ENCODE results near the gene DCLK3. TPM values are rescaled to one million over a fixed set of nuclear protein-coding genes. Genes with fewer than 3 reads are reported as not detected.

Gene DCLK3
- total RNA-seq, 1 donor from 2014 or later, result not detected

- no peak overlapping the region for H3K27ac ChIP-seq
- peaks cover 8% of the 10 kb centered on the region for H3K9me3 ChIP-seq
- no peaks in the 10 kb centered on the region for H3K36me3 ChIP-seq
- no peaks in the 10 kb centered on the region for H3K4me1 ChIP-seq
- DNase-seq (ENCODE audit: extremely low spot score in 2 of 2), result no peak
- intact Hi-C loops (cut with DNase I), result no loop called here
- TF ChIP-seq POLR2A (IDR thresholded peaks at IDR 0.05) (no peak), CTCF (IDR thresholded peaks at IDR 0.05) (no peak), POLR2AphosphoS5 (IDR thresholded peaks at IDR 0.05; ENCODE audit: insufficient read depth in 1 of 2, low read depth in 1 of 2) (no peak)
- no peaks in the 10 kb centered on the region for H3K27me3 ChIP-seq
- H3K4me3 ChIP-seq, result no peak overlapping the region
Observed at GRCh38 chr3:36679384-36680200, 84.8 kb downstream of the DCLK3 start.

GRCh38 chr3:36678216-36679013 is 85.9 kb downstream of the DCLK3 start:
- no peak for DNase-seq (ENCODE audit: extremely low spot score in 2 of 2)
- Histone ChIP-seq H3K4me3 (no peak overlapping the region), H3K9me3 (peaks cover 8% of the 10 kb centered on the region), H3K27ac (no peak overlapping the region), H3K36me3 (no peaks in the 10 kb centered on the region), H3K27me3 (no peaks in the 10 kb centered on the region), H3K4me1 (no peaks in the 10 kb centered on the region)
- no peak for TF ChIP-seq CTCF (IDR thresholded peaks at IDR 0.05)
- no peak for TF ChIP-seq POLR2A (IDR thresholded peaks at IDR 0.05)
- TF ChIP-seq POLR2AphosphoS5 (IDR thresholded peaks at IDR 0.05; ENCODE audit: insufficient read depth in 1 of 2, low read depth in 1 of 2), result no peak
- intact Hi-C loops (cut with DNase I), result no loop called here

DNA sequence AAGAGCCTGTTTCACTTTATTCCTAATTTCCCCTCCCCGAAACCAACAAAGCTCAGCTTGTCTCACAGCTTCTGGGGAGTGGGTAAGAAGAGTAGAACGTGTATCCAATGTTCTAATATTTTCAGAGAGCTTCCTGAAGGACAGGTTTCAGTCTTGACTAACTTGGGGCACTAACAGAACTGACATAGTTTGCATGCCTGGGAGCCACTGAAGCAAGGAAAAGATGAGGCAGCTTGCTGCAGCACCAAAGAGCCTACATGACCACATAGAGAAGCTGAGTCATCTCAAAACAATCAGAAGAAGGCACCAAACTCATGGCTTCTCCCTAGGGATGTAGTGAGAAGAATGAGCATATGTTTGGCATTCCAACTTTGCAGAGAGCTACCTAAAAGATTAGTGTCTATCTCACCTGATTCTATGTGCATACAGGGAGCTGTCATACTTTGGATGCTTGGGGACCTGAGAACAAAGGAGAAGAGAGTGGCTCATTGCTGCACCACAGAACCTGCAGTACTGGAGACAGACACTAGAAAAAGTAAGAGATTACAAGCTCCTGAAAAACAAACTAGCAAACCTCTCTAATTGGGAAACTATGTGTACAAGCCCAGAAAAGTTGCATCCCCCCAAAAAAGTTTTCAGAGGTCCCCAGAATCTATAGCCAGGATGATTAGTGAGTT is 86.9 kb downstream of the DCLK3 start:
- DNase-seq (ENCODE audit: extremely low spot score in 2 of 2), result no peak
- Histone ChIP-seq H3K36me3 (no peaks in the 10 kb centered on the region), H3K27me3 (no peaks in the 10 kb centered on the region), H3K9me3 (peaks cover 8% of the 10 kb centered on the region), H3K4me1 (no peaks in the 10 kb centered on the region), H3K27ac (no peak overlapping the region), H3K4me3 (no peak overlapping the region)
- intact Hi-C loops (cut with DNase I), result no loop called here
- TF ChIP-seq POLR2A (IDR thresholded peaks at IDR 0.05), result no peak

GRCh38 chr3:36674816-36675215 is 89.5 kb downstream of the DCLK3 start:
- intact Hi-C loops (cut with DNase I), result no loop called here

More at GRCh38 chr3:36674816-36675215, 89.5 kb downstream of the DCLK3 start:
- H3K27ac ChIP-seq, result no peak overlapping the region
- TF ChIP-seq POLR2A (IDR thresholded peaks at IDR 0.05) (no peak), CTCF (IDR thresholded peaks at IDR 0.05) (no peak), POLR2AphosphoS5 (IDR thresholded peaks at IDR 0.05; ENCODE audit: insufficient read depth in 1 of 2, low read depth in 1 of 2) (no peak)
- H3K4me3 ChIP-seq, result no peak overlapping the region
- no peak for DNase-seq (ENCODE audit: extremely low spot score in 2 of 2)
- no peaks in the 10 kb centered on the region for H3K27me3 ChIP-seq
- no peaks in the 10 kb centered on the region for H3K4me1 ChIP-seq
- H3K9me3 ChIP-seq, result peaks cover 4% of the 10 kb centered on the region
- H3K36me3 ChIP-seq, result no peaks in the 10 kb centered on the region

All from vagina (tissue), 2 donors.